ENCODE results near the gene SSX4.
"Not testable (repeated sequence)": the region's sequence is repeated elsewhere in the genome, so short reads cannot be mapped to it uniquely, and the experiment has no call there.

GRCh38 chrX:48396931-48397330 lies 13.6 kb downstream of the SSX4 start:
- TF ChIP-seq, protein P1, sequence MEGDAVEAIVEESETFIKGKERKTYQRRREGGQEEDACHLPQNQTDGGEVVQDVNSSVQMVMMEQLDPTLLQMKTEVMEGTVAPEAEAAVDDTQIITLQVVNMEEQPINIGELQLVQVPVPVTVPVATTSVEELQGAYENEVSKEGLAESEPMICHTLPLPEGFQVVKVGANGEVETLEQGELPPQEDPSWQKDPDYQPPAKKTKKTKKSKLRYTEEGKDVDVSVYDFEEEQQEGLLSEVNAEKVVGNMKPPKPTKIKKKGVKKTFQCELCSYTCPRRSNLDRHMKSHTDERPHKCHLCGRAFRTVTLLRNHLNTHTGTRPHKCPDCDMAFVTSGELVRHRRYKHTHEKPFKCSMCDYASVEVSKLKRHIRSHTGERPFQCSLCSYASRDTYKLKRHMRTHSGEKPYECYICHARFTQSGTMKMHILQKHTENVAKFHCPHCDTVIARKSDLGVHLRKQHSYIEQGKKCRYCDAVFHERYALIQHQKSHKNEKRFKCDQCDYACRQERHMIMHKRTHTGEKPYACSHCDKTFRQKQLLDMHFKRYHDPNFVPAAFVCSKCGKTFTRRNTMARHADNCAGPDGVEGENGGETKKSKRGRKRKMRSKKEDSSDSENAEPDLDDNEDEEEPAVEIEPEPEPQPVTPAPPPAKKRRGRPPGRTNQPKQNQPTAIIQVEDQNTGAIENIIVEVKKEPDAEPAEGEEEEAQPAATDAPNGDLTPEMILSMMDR (IDR thresholded peaks at IDR 0.05): not testable (repeated sequence)
- not testable (repeated sequence) for TF ChIP-seq POLR2A (IDR thresholded peaks at IDR 0.05)

All from adrenal gland (tissue), 5 donors.